Mesendoderm (in vitro differentiated cells): ENCODE results near the gene OR5B12.

ENCODE experiments used
- DNase-seq: peaks from one replicate; pipeline ENCODE4 v3.0.0; 2013
- H2AK5ac ChIP-seq: 2 replicates; pipeline ENCODE4 v1.6.1; 2013; ENCODE audit warnings: low read length, inconsistent platforms
- H2BK120ac ChIP-seq: 2 replicates; pipeline ENCODE4 v1.6.1; 2013; ENCODE audit warnings: low read depth, mild to moderate bottlenecking, low read length, moderate library complexity, mixed read lengths
- H2BK15ac ChIP-seq: replicated peaks from 2 replicates; pipeline ENCODE4 v1.6.1; 2013; ENCODE audit warnings: low read depth, mild to moderate bottlenecking, moderate library complexity
- H2BK5ac ChIP-seq: 2 replicates; pipeline ENCODE4 v1.6.1; 2013; ENCODE audit warnings: low read length, inconsistent platforms
- H3K18ac ChIP-seq: 2 replicates; pipeline ENCODE4 v1.6.1; 2013; ENCODE audit warnings: mild to moderate bottlenecking, low read length, mixed read lengths
- H3K23ac ChIP-seq: one replicate; pipeline ENCODE4 v1.6.1; 2013; ENCODE audit warnings: low read length
- H3K27ac ChIP-seq: 2 replicates; pipeline ENCODE4 v1.5.1; 2013; ENCODE audit warnings: low read depth, mild to moderate bottlenecking, inconsistent platforms, low read length, moderate library complexity
- H3K27me3 ChIP-seq: 2 replicates; pipeline ENCODE4 v1.6.1; 2013; ENCODE audit warnings: low read length, control low read depth, mild to moderate bottlenecking, inconsistent platforms; ENCODE audit not compliant: insufficient read depth, poor library complexity
- H3K36me3 ChIP-seq: 2 replicates; pipeline ENCODE4 v1.6.1; 2013; ENCODE audit warnings: low read length, inconsistent platforms; ENCODE audit not compliant: control insufficient read depth, insufficient read depth
- H3K4ac ChIP-seq: one replicate; pipeline ENCODE4 v1.6.1; 2013; ENCODE audit warnings: low read depth, mild to moderate bottlenecking, low read length, moderate library complexity
- H3K4me1 ChIP-seq: 2 replicates; pipeline ENCODE4 v1.6.1; 2013; ENCODE audit warnings: low read depth, low read length, inconsistent platforms; ENCODE audit not compliant: control insufficient read depth
- H3K4me2 ChIP-seq: 2 replicates; pipeline ENCODE4 v1.6.1; 2013; ENCODE audit warnings: low read length
- H3K4me3 ChIP-seq: 2 replicates; pipeline ENCODE4 v1.5.1; 2013; ENCODE audit warnings: mild to moderate bottlenecking, low read length
- H3K56ac ChIP-seq: one replicate; pipeline ENCODE4 v1.6.1; 2013; ENCODE audit warnings: low read length
- H3K79me1 ChIP-seq: 2 replicates; pipeline ENCODE4 v1.6.1; 2013; ENCODE audit warnings: low read length, inconsistent platforms
- H3K79me2 ChIP-seq: 2 replicates; pipeline ENCODE4 v1.6.1; 2013; ENCODE audit warnings: mild to moderate bottlenecking, low read length; ENCODE audit not compliant: control insufficient read depth, insufficient read depth
- H3K9ac ChIP-seq: 2 replicates; pipeline ENCODE4 v1.6.1; 2013; ENCODE audit warnings: low read length, inconsistent platforms
- H4K5ac ChIP-seq: one replicate; pipeline ENCODE4 v1.6.1; 2013; ENCODE audit warnings: low read length
- H4K8ac ChIP-seq: one replicate; pipeline ENCODE4 v1.6.1; 2013; ENCODE audit warnings: low read depth, mild to moderate bottlenecking, control low read depth, low read length, moderate library complexity
- WGBS: extraction: QIAGEN DNeasy Blood & Tissue Kit; methylation state at CpG from one replicate; pipeline ENCODE4 v1.1.7; 2013; ENCODE audit warnings: low lambda C conversion rate, missing lambda C conversion rate; ENCODE audit not compliant: insufficient coverage; ENCODE audit errors: extremely low coverage; 5-methylcytosine and 5-hydroxymethylcytosine counted together

Gene OR5B12

DNA sequence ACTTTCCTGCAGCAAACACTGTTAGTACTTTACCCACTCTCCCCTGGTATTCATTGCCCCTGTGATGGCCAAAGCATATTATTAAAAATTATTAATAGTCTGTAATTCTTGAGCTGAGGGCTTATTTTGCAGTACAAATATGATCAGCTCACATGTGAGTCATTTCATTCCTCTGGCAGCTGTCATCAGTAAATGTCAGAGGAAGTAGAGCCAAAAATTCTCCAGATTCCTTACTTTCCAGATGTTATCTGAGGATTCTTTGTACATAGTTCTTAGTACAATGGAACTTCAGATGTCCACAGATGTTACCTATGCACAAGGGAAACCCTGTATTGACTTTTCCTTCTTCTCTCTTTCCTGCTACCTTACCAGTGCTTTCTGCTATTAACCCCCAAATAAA is 47.8 kb downstream of the OR5B12 start:
- no peak overlapping the region for H3K4me3 ChIP-seq
- H2BK15ac ChIP-seq: no peak overlapping the region
- no peaks in the 10 kb centered on the region for H3K27me3 ChIP-seq
- no peak overlapping the region for H3K4me2 ChIP-seq
- no peak overlapping the region for H3K9ac ChIP-seq
- H3K4me1 ChIP-seq: no peaks in the 10 kb centered on the region
- H2AK5ac ChIP-seq: no peak overlapping the region
- no peak overlapping the region for H3K18ac ChIP-seq
- no peak overlapping the region for H3K23ac ChIP-seq
- H3K79me2 ChIP-seq: no peaks in the 10 kb centered on the region
- DNase-seq: peak; percentile 46
- no peaks in the 10 kb centered on the region for H3K36me3 ChIP-seq
- no peak overlapping the region for H2BK5ac ChIP-seq
- H4K8ac ChIP-seq: no peak overlapping the region
- H3K56ac ChIP-seq: no peak overlapping the region
- H2BK120ac ChIP-seq: no peak overlapping the region
- H3K79me1 ChIP-seq: no peaks in the 10 kb centered on the region
- H3K27ac ChIP-seq: no peak overlapping the region
- no peak overlapping the region for H3K4ac ChIP-seq
- no peak overlapping the region for H4K5ac ChIP-seq

DNA sequence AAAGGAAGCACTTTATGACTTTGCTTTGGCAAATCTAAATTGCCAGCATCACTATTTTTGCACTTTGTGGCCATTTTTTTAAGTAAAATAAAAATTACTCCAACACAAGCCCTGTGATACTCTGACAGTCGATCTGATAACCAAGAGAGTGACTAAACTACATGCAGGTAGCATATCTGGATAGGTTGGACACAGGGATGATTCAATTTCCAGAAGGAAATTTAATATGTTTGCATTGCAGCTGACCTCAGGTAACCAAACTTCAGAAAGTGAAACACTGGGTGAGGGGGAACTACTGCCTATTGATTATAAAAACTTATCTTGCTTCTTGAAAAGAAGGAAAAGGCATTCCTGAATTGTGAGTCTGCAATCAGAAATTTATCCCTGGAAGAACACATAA is 49.3 kb downstream of the OR5B12 start:
- no peaks in the 10 kb centered on the region for H3K27me3 ChIP-seq
- no peaks in the 10 kb centered on the region for H3K79me2 ChIP-seq
- no CpG with 5 or more reads among the region's 1 CpG for WGBS
- no peak overlapping the region for H3K18ac ChIP-seq
- H3K4me2 ChIP-seq: no peak overlapping the region
- no peak overlapping the region for H3K9ac ChIP-seq
- no peak overlapping the region for H3K27ac ChIP-seq
- H3K4ac ChIP-seq: no peak overlapping the region
- H4K5ac ChIP-seq: no peak overlapping the region
- no peak overlapping the region for H3K56ac ChIP-seq
- no peak overlapping the region for H2BK15ac ChIP-seq
- H3K4me3 ChIP-seq: no peak overlapping the region
- no peak for DNase-seq
- no peak overlapping the region for H2BK120ac ChIP-seq
- H2AK5ac ChIP-seq: no peak overlapping the region
- H4K8ac ChIP-seq: no peak overlapping the region
- no peak overlapping the region for H2BK5ac ChIP-seq
- H3K23ac ChIP-seq: no peak overlapping the region
- H3K36me3 ChIP-seq: no peaks in the 10 kb centered on the region
- no peaks in the 10 kb centered on the region for H3K4me1 ChIP-seq
- H3K79me1 ChIP-seq: no peaks in the 10 kb centered on the region

DNA sequence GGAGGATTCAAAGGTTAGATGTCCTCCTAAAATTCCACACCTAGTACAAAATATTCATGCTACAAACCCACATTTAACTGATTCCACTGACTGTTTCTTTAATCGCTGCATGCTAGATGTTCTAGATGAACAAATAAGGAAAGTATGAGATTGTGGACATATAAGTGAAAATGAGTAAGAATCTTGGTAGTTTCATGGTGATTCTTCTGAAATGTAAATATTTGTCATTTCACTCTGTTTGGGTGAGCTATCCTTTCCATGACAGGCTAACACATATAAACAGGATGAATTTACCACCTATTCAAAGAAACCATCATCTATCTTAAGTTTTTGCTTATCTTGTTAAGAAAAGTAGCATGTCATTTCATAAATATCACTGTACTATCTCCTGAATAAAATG is 50.2 kb downstream of the OR5B12 start:
- no peaks in the 10 kb centered on the region for H3K79me1 ChIP-seq
- no peak overlapping the region for H3K56ac ChIP-seq
- H3K4me3 ChIP-seq: no peak overlapping the region
- H3K18ac ChIP-seq: no peak overlapping the region
- H4K5ac ChIP-seq: no peak overlapping the region
- H2BK15ac ChIP-seq: no peak overlapping the region
- H3K4me2 ChIP-seq: no peak overlapping the region
- no peaks in the 10 kb centered on the region for H3K4me1 ChIP-seq
- no peak overlapping the region for H3K9ac ChIP-seq
- H2BK120ac ChIP-seq: no peak overlapping the region
- no peak overlapping the region for H3K27ac ChIP-seq
- H3K27me3 ChIP-seq: no peaks in the 10 kb centered on the region
- no peak overlapping the region for H3K4ac ChIP-seq
- no peaks in the 10 kb centered on the region for H3K36me3 ChIP-seq
- H2AK5ac ChIP-seq: no peak overlapping the region
- H2BK5ac ChIP-seq: no peak overlapping the region
- no peaks in the 10 kb centered on the region for H3K79me2 ChIP-seq
- H3K23ac ChIP-seq: no peak overlapping the region
- no peak overlapping the region for H4K8ac ChIP-seq
- DNase-seq: no peak
- WGBS: no CpG with 5 or more reads among the region's 1 CpG

DNA sequence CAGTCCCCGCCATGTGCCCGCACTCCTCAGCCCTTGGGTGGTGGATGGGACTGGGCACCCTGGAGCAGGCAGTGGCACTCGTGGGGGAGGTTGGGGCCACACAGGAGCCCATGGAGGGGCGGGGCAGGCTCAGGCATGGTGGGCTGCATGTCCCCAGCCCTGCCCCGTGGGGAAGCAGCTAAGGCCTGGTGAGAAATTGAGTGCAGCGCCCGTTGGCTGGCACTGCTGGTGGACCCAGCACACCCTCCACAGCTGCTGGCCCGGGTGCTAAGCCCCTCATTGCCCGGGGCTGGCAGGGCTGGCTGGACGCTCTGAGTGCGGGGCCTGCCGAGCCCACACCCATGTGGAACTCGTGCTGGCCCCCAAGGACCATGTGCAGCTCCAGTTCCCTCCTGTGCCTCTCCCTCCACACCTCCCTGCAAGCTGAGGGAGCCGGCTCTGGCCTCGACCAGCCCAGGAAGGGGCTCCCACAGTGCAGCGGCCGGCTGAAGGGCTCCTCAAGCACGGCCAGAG is 51.4 kb downstream of the OR5B12 start:
- Histone ChIP-seq H3K79me1 (no peaks in the 10 kb centered on the region), H2BK5ac (no peak overlapping the region), H4K8ac (no peak overlapping the region), H3K4me2 (no peak overlapping the region), H3K56ac (no peak overlapping the region), H3K4ac (no peak overlapping the region), H3K27me3 (no peaks in the 10 kb centered on the region), H3K9ac (no peak overlapping the region), H3K36me3 (no peaks in the 10 kb centered on the region), H3K79me2 (no peaks in the 10 kb centered on the region), H3K18ac (no peak overlapping the region), H3K4me3 (no peak overlapping the region), H2BK15ac (no peak overlapping the region), H3K27ac (no peak overlapping the region), H2AK5ac (no peak overlapping the region), H2BK120ac (no peak overlapping the region), H3K4me1 (no peaks in the 10 kb centered on the region), H4K5ac (no peak overlapping the region), H3K23ac (no peak overlapping the region)
- WGBS: no CpG with 5 or more reads among the region's 18 CpGs
- DNase-seq: no peak
